ENCODE results near the gene CCT4.
A peak's percentile ranks its signal among the peaks of the same experiment; 100 is the strongest.

The CCT4 gene

GRCh38 chr2:61909116-61909515, 20.7 kb upstream of the CCT4 start:
- Mint-ChIP-seq H3K4me3 (no peak overlapping the region), H3K27me3 (ENCODE audit: low read depth, poor library complexity) (no peaks in the 10 kb centered on the region), H3K27ac (no peak overlapping the region), H3K4me1 (peaks cover 14% of the 10 kb centered on the region), H3K36me3 (ENCODE audit: low read depth) (no peaks in the 10 kb centered on the region), H3K9me3 (no peaks in the 10 kb centered on the region)
- TF ChIP-seq CTCF (IDR thresholded peaks at IDR 0.05), result no peak
- no peak for DNase-seq

- Mint-ChIP-seq H3K36me3 (ENCODE audit: low read depth) (no peaks in the 10 kb centered on the region), H3K9me3 (no peaks in the 10 kb centered on the region), H3K27me3 (ENCODE audit: low read depth, poor library complexity) (no peaks in the 10 kb centered on the region), H3K27ac (peak overlapping the region; percentile 92), H3K4me3 (peak overlapping the region; percentile 99), H3K4me1 (peaks cover 14% of the 10 kb centered on the region)
- TF ChIP-seq CTCF (IDR thresholded peaks at IDR 0.05), result no peak
- no peak for DNase-seq
These were observed 17.7 kb upstream of the CCT4 start for GRCh38 chr2:61906186-61906470.

- Mint-ChIP-seq H3K4me3 (peak within 1 kb of the TSS; percentile 99), H3K9me3 (no peaks in the 10 kb centered on the region), H3K4me1 (peaks cover 14% of the 10 kb centered on the region), H3K36me3 (ENCODE audit: low read depth) (no peaks in the 10 kb centered on the region), H3K27me3 (ENCODE audit: low read depth, poor library complexity) (no peaks in the 10 kb centered on the region), H3K27ac (peak within 1 kb of the TSS; percentile 92)
- peak; percentile 80 for DNase-seq
- TF ChIP-seq CTCF (IDR thresholded peaks at IDR 0.05), result no peak
These were observed 17.1 kb upstream of the CCT4 start, which contains the start of gene COMMD1 for GRCh38 chr2:61905372-61906185. TSS of gene COMMD1 (plus strand) at chr2:61905674. CDS start at chr2:61905679, 5 bp downstream.

- Mint-ChIP-seq H3K4me3 (no peak overlapping the region), H3K27me3 (ENCODE audit: low read depth, poor library complexity) (peaks cover 7% of the 10 kb centered on the region), H3K36me3 (ENCODE audit: low read depth) (no peaks in the 10 kb centered on the region), H3K27ac (no peak overlapping the region), H3K9me3 (no peaks in the 10 kb centered on the region), H3K4me1 (no peaks in the 10 kb centered on the region)
- no peak for DNase-seq
- no peak for TF ChIP-seq CTCF (IDR thresholded peaks at IDR 0.05)
These were observed 11.8 kb upstream of the CCT4 start for GRCh38 chr2:61900281-61900680.

GRCh38 chr2:61898810-61899209, 10.4 kb upstream of the CCT4 start:
- Mint-ChIP-seq H3K27ac (no peak overlapping the region), H3K4me1 (no peaks in the 10 kb centered on the region), H3K9me3 (no peaks in the 10 kb centered on the region), H3K4me3 (no peak overlapping the region), H3K27me3 (ENCODE audit: low read depth, poor library complexity) (peaks cover 7% of the 10 kb centered on the region), H3K36me3 (ENCODE audit: low read depth) (no peaks in the 10 kb centered on the region)
- DNase-seq, result no peak
- peak; percentile 19 for TF ChIP-seq CTCF (IDR thresholded peaks at IDR 0.05)

- Mint-ChIP-seq H3K9me3 (no peaks in the 10 kb centered on the region), H3K27me3 (ENCODE audit: low read depth, poor library complexity) (no peaks in the 10 kb centered on the region), H3K27ac (peak overlapping the region; percentile 100), H3K4me3 (peak overlapping the region; percentile 100), H3K36me3 (ENCODE audit: low read depth) (peaks cover 36% of the 10 kb centered on the region), H3K4me1 (peaks cover 24% of the 10 kb centered on the region)
- peak; percentile 16 for DNase-seq
- TF ChIP-seq CTCF (IDR thresholded peaks at IDR 0.05), result no peak
These were observed 664 bp downstream of the CCT4 start for GRCh38 chr2:61887717-61888266.

Data from nephron progenitor cell (in vitro differentiated cells).